HEK293T (cell line): ENCODE data around the gene ARL2BP.

Experiments
- CTCF ChIA-PET: fragments of 350-600 bp; formaldehyde crosslinking; extraction: SDS; loops from one replicate; lab custom pipeline; 2021; ENCODE audit warnings: antibody characterized with exemption, inconsistent platforms; lab: Yijun Ruan, JAX
- POLR2A ChIA-PET: fragments of 350-600 bp; formaldehyde crosslinking; extraction: SDS; loops from one replicate; lab custom pipeline; 2020; ENCODE audit warnings: antibody characterized with exemption, inconsistent platforms; lab: Yijun Ruan, JAX
- DNase-seq: peaks from one replicate; pipeline ENCODE4 v3.0.0; 2012; ENCODE audit warnings: mixed read lengths; ENCODE audit errors: extremely low spot score
- ARNT ChIP-seq: fragments of 450-650 bp; IDR thresholded peaks from 2 replicates; pipeline ENCODE4 v1.6.1; 2017; ENCODE audit warnings: mild to moderate bottlenecking
- BHLHE40 ChIP-seq: fragments of 450-650 bp; IDR thresholded peaks from 2 replicates; pipeline ENCODE4 v1.6.1; 2016; ENCODE audit warnings: mild to moderate bottlenecking, moderate library complexity, borderline replicate concordance
- CTBP1 ChIP-seq: fragments of 450-650 bp; IDR thresholded peaks from 2 replicates; pipeline ENCODE4 v1.6.1; 2016; ENCODE audit warnings: borderline replicate concordance
- ELF4 ChIP-seq: fragments of 450-650 bp; IDR thresholded peaks from 2 replicates; pipeline ENCODE4 v1.6.1; 2017; ENCODE audit warnings: antibody characterized with exemption
- FOXA1 ChIP-seq: fragments of 450-650 bp; IDR thresholded peaks from 2 replicates; pipeline ENCODE4 v1.6.1; 2016; ENCODE audit warnings: mild to moderate bottlenecking
- FOXK2 ChIP-seq: fragments of 450-650 bp; IDR thresholded peaks from 2 replicates; pipeline ENCODE4 v1.6.1; 2016; ENCODE audit warnings: mild to moderate bottlenecking
- FOXM1 ChIP-seq: fragments of 450-650 bp; IDR thresholded peaks from 2 replicates; pipeline ENCODE4 v1.6.1; 2017; ENCODE audit warnings: mild to moderate bottlenecking, borderline replicate concordance
- HDGF ChIP-seq: fragments of 450-650 bp; IDR thresholded peaks from 2 replicates; pipeline ENCODE4 v1.6.1; 2017; ENCODE audit warnings: antibody characterized with exemption, borderline replicate concordance
- L3MBTL2 ChIP-seq: fragments of 450-650 bp; conservative IDR thresholded peaks from 2 replicates; pipeline ENCODE4 v1.6.1; 2016; ENCODE audit warnings: mild to moderate bottlenecking
- LEF1 ChIP-seq: fragments of 450-650 bp; IDR thresholded peaks from 2 replicates; pipeline ENCODE4 v1.6.1; 2017; ENCODE audit warnings: mild to moderate bottlenecking, borderline replicate concordance
- NFRKB ChIP-seq: fragments of 450-650 bp; IDR thresholded peaks from 2 replicates; pipeline ENCODE4 v1.6.1; 2016; ENCODE audit warnings: mild to moderate bottlenecking, moderate library complexity
- PKNOX1 ChIP-seq: fragments of 450-650 bp; IDR thresholded peaks from 2 replicates; pipeline ENCODE4 v1.6.1; 2016
- SP1 ChIP-seq: fragments of 450-650 bp; IDR thresholded peaks from 2 replicates; pipeline ENCODE4 v1.6.1; 2017
- SUZ12 ChIP-seq: fragments of 450-650 bp; IDR thresholded peaks from 2 replicates; pipeline ENCODE4 v1.6.1; 2016; ENCODE audit warnings: mild to moderate bottlenecking
- TARDBP ChIP-seq: fragments of 450-650 bp; IDR thresholded peaks from 2 replicates; pipeline ENCODE4 v1.6.1; 2016
- ZNF384 ChIP-seq: fragments of 450-650 bp; IDR thresholded peaks from 2 replicates; pipeline ENCODE4 v1.6.1; 2016

ARL2BP gene

GRCh38 chr16:57233944-57234706, 10.9 kb upstream of the ARL2BP start:
- TF ChIP-seq SP1 (no peak), ELF4 (no peak), TARDBP (no peak), BHLHE40 (no peak), LEF1 (no peak), SUZ12 (no peak), FOXM1 (no peak), PKNOX1 (no peak), ZNF384 (no peak), FOXA1 (no peak), NFRKB (no peak), ARNT (no peak), HDGF (no peak), CTBP1 (no peak), L3MBTL2 (no peak), FOXK2 (no peak)
- no peak for DNase-seq
- POLR2A ChIA-PET: no interaction called here
- CTCF ChIA-PET: no interaction called here

GRCh38 chr16:57234707-57235092, 10.4 kb upstream of the ARL2BP start:
- TF ChIP-seq BHLHE40 (no peak), CTBP1 (no peak), L3MBTL2 (no peak), NFRKB (no peak), ELF4 (no peak), SUZ12 (no peak)
- no peak for DNase-seq
- POLR2A ChIA-PET: no interaction called here
- CTCF ChIA-PET: no interaction called here

GRCh38 chr16:57235128-57236021, 9.7 kb upstream of the ARL2BP start:
- DNase-seq: no peak
- TF ChIP-seq HDGF (no peak), L3MBTL2 (no peak), LEF1 (no peak), CTBP1 (no peak), SUZ12 (no peak), SP1 (no peak), PKNOX1 (no peak), TARDBP (no peak), ZNF384 (no peak), FOXK2 (no peak), BHLHE40 (no peak), NFRKB (no peak), FOXM1 (no peak), ELF4 (no peak), ARNT (no peak), FOXA1 (no peak)
- CTCF ChIA-PET: interaction anchor here (1.2 kb wide), 1 partner anchor 182 kb away, joined by 4 read pairs; no protein-coding TSS in a partner anchor
- POLR2A ChIA-PET: interaction anchor here (0.8 kb wide), 1 partner anchor 10 kb away, joined by 3 read pairs; the partner anchor contains the start of gene ARL2BP

- no peak for TF ChIP-seq LEF1
- TF ChIP-seq FOXM1: no peak
- no peak for TF ChIP-seq ELF4
- no peak for TF ChIP-seq SUZ12
- no peak for TF ChIP-seq PKNOX1
- TF ChIP-seq BHLHE40: no peak
- TF ChIP-seq CTBP1: no peak
- TF ChIP-seq L3MBTL2: no peak
- no peak for TF ChIP-seq FOXK2
- TF ChIP-seq FOXA1: no peak
- TF ChIP-seq TARDBP: no peak
- TF ChIP-seq ARNT: no peak
- TF ChIP-seq ZNF384: no peak
- TF ChIP-seq NFRKB: no peak
- TF ChIP-seq SP1: no peak
- no peak for TF ChIP-seq HDGF
- no peak for DNase-seq
- ChIA-PET POLR2A (interaction anchor here (0.8 kb wide), 1 partner anchor 9 kb away, joined by 3 read pairs; the partner anchor contains the start of gene ARL2BP), CTCF (interaction anchor here (1.2 kb wide), 1 partner anchor 181 kb away, joined by 4 read pairs; no protein-coding TSS in a partner anchor)
Observed at GRCh38 chr16:57236022-57236350, 9.1 kb upstream of the ARL2BP start.

GRCh38 chr16:57238682-57239081, 6.4 kb upstream of the ARL2BP start:
- CTCF ChIA-PET: no interaction called here
- POLR2A ChIA-PET: no interaction called here
- DNase-seq: no peak
- TF ChIP-seq FOXM1: no peak
- TF ChIP-seq ZNF384: no peak
- no peak for TF ChIP-seq SP1
- TF ChIP-seq ARNT: no peak
- TF ChIP-seq ELF4: no peak
- TF ChIP-seq FOXA1: no peak
- TF ChIP-seq TARDBP: no peak
- no peak for TF ChIP-seq PKNOX1
- no peak for TF ChIP-seq CTBP1
- no peak for TF ChIP-seq LEF1
- TF ChIP-seq SUZ12: no peak
- TF ChIP-seq HDGF: no peak
- TF ChIP-seq L3MBTL2: no peak
- no peak for TF ChIP-seq FOXK2
- no peak for TF ChIP-seq BHLHE40
- no peak for TF ChIP-seq NFRKB
